Measurements from ENCODE around the gene HPS5. TPM values are rescaled to one million over a fixed set of nuclear protein-coding genes. Genes with fewer than 3 reads are reported as not detected.
"Not testable (repeated sequence)": the region's sequence is repeated elsewhere in the genome, so short reads cannot be mapped to it uniquely, and the experiment has no call there.

HPS5 gene
- total RNA-seq, 2 donors from 2014 or later: 8.4 to 12.9 TPM

DNA sequence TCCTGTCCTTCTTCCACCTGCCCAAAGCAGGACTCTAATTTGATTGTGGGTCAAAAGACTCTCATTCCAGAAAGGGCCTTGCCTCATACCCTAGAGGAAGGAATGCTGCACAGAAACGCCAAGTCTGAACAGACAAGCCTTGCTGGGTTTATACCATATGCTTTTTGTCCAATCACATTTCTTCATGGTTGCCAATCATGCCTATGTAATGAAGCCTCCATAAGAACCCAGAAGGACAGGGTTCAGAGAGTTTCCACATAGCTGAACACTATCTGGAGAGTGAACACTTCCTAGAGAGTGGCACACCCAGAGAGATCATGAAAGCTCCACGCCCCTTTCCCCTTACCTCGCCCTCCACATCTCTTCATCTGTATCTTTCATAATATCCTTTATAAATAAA is 68.7 kb downstream of the HPS5 start:
- DNase-seq: no peak
- peak; percentile 82 for ATAC-seq
- intact Hi-C loops (cut with DNase I, micrococcal nuclease): no loop called here

DNA sequence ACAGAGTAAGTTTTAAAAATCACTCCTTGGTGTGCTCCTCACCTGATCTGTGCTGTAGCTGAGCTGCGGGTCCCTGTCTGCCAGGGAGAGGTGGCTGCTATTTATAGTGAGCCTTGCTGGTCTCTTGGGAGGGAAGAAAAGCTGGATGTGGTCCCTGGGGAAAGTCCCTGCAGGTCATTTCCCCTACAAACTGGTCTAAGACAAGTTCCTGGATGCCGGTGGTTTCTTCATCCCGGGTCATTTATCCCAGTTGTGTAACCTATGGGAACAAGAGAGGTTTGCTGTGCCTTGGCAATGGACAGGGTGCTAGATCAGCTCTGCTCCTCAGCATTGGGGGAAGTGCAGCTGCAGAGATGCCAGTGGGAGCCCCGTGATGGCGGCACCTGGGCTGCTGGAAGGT is 73.4 kb downstream of the HPS5 start, which contains the start of gene SAA2:
TSS of gene SAA2 (minus strand) at position 108 of the 400 bp plus-strand sequence. CDS start 657 bp downstream, outside the sequence.
- ATAC-seq: no peak
- intact Hi-C loops (cut with DNase I, micrococcal nuclease): no loop called here
- DNase-seq: no peak

DNA sequence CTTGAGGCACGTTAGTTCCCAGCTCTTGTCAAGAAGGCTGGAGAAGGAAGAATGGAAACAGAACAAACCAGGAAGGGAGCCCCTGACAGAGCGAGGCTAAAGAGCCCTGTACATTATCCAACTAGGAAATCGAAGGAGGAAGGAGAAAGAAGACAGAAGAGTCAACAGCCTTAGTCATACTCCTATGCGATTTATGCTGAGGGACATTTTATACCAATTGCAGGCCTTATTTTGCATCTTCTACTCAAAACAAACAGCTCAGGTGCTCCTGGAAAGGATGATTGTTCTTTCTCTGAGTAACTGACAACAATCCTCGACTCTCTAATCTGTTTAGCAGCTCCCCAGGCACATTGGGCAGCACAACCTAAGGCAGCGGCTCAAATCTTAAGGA is 74.8 kb downstream of the HPS5 start:
- ATAC-seq: peak; percentile 49
- intact Hi-C loops (cut with DNase I, micrococcal nuclease); DNase-seq: not testable (repeated sequence)

DNA sequence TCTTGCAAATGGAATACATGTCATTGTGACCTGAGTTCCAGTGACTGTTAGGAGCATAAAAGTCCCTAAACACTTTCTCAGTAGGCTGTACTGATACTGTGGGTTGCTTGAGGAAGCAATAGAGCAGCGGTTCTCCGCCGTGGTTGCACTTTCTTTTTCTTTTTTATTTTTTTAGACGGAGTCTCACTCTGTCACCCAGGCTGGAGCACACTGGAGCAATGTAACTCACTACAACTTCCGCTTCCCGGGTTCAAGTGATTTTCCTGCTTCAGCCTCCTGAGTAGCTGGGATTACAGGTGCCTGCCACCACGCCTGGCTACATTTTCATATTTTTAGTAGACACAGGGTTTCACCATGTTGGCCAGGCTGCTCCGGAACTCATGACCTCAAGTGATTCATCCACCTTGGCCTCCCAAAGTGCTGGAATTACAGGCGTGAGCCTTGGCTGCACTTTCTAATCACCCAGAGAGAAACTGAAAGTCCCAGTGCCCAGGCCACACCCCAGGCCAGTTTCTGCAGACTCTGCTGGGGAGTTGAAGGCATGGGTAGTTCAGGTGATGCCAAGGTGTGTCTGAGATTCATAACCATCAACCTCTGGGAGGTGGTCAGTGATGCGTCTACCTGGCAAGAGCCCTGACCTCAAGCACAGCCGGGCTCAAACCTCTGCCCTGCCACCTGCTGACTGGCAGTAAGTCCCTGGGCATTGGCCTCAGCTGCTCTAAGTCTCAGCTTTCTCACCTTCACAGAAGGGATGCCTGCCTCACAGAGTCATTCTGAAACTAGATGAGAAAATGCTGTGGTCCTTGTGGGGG is 75.4 kb downstream of the HPS5 start:
- DNase-seq; intact Hi-C loops (cut with DNase I, micrococcal nuclease): not testable (repeated sequence)
- ATAC-seq: peak; percentile 91

DNA sequence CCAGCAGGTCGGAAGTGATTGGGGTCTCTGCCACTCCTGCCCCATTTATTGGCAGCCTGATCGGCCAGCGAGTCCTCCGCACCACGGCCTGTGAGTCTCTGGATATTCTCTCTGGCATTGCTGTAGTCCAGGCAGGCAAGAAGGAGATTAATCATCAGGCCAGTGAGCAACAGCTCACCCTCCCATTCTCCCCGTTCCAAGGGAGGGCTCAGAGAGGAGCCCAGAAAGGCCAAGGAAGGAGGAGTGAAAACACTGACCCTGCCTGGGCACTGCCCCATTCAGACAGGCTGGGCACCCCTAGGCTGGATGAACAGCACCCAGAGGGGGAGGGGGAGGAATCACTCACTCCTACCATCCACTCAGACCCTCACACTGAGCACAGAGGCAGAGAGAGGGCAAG is 76.5 kb downstream of the HPS5 start:
- no peak for ATAC-seq
- intact Hi-C loops (cut with DNase I, micrococcal nuclease): no loop called here
- DNase-seq: no peak

DNA sequence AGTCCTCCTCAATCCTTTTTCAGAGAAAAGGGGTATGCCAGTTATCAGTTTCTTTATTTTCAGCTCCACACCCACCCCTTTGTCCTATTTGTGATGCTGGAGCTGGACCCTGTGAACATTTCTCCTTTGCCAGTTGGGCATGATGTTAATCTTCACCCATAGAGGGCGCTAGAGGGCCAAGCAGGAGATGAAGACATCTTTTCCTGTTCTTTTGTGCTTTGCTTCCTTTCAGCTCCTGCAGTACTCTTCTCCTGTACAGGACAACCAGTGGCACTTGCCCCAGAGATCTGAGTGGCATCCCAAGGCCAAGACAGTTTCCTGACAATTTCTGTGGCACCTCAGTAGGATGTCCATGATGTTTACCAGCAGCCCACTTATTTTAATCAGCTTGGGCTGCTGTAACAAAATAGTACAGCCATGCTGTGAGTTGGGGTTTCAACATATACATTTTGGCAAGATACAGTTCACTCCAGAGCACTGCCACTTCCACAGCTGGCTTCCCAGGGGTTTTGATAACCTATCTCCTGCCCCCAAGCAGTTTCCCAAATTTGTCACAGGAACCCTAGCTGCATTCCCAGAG is 78.1 kb downstream of the HPS5 start:
- DNase-seq: peak; percentile 46 to 61
- intact Hi-C loops (cut with DNase I, micrococcal nuclease): no loop called here
- peak; percentile 62 for ATAC-seq

DNA sequence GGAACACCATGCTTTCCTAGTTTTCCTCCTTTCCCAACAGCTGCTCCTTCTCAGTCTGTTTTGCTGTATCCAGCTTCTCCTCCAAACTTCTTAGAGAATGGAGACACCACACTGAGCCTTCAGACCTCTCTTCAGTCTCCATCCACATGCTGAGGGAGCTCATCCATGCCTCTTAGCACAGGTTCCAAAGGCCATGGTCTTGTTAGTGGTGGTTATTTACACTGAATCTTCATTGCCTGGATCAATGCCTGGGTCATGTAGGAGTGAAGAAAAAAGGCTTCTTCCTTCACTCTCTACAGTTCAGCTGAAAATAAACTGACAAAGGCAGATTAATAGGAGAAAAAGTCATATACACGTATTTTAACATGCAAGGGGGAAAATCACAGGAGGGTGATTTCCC is 82.3 kb downstream of the HPS5 start:
- intact Hi-C loops (cut with DNase I, micrococcal nuclease): no loop called here
- ATAC-seq (no peak), DNase-seq (no peak)

DNA sequence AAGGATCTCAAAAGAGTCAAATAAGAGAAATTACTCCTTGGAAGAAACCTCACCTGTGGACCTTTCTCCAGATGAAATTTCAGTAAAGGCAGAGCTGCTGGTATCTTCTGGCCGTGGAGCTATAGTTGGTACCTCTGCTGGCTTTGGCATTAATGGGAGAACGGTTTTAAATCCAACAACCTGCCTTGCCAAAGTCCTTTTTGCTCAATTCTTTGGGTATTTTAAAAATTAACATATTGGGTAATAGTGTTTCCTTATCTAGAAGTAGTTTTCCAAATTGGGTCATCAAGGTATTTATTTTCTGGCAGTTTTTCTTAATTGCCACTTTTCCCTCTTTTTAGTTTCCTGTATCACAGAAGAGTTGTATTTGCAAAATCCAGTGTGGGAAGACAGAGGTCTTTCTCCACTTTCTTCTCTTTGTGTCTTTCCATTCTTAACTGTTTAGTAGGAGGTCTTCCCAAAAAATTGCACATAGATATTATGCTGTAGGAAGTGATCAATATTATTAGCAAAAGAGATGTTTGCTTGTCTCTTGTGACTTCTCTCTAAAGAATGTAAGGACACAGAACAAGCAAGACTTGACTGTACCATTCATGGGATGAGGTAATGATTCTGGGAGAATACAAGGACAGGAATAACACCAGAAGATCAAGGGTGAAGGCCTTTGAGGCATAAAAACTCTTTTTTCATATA is 85.1 kb downstream of the HPS5 start, which contains the start of gene SAA4:
TSS of gene SAA4 (minus strand) at position 139 of the 693 bp plus-strand sequence. CDS start 876 bp downstream, outside the sequence.
- ATAC-seq: no peak
- intact Hi-C loops (cut with DNase I, micrococcal nuclease): no loop called here

DNA sequence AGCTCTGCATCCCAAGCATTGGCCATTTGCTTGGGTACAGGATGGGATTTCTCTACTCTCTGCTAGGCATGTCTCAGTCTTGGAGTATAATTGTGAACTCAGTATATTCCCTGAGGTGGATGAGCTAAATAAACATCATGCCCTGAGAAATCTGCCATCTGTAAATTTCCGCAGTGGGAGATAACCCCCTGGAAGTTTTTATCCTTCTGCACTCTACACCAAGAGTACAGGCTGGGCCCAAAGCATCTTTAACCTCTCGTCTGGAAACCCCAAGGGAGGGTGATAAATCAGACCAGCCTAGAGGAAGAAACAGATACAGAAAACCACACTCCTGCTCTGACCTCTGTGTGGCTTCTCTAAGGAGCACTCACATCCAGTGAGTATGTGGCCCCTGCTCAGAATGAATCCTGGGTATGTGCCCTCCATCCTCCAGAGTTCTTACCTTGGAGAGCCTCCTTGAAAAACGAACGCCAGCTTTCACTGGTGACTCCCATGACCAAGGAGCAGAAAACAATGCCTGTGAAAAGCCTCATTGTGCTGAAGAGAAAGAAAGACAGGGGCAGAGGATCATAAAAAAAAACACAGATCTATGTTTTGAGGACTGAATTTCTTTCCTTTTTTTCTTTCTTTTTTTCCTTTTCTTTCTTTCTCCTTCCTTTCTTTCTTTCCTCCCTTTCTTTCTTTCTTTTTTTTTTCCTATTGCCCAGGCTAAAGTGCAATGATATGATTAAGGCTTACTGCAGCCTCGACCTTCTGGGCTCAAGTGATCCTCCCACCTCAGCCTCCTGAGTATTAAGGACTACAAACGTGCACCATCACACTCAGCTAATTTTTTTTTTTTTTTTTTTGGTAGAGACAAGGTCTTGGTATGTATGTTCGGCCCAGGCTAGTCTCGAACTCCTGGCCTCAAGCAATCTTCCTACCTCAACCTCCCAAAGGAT is 86.3 kb downstream of the HPS5 start:
- intact Hi-C loops (cut with DNase I, micrococcal nuclease): no loop called here
- ATAC-seq: no peak
- no peak for DNase-seq

More for the DNA sequence above, 85.1 kb downstream of the HPS5 start, which contains the start of gene SAA4:
- DNase-seq: no peak

DNA sequence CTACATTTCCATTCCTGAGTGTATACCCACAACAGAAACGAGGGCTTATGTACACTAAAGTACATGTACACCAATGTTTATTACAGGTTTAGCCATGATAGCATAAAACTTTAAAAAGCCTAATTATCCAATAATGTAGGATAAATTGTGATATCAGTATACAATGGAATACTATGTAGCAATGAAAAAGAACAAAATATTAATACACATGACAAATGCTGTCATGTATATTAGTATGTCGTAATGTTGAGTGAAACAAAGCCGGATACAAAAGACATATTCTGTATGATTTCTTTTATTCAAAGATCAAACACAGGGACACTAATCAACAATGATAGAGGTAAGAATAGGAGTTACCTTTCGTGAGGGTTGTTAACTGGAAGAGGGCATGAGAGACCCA is 88.0 kb downstream of the HPS5 start:
- intact Hi-C loops (cut with DNase I, micrococcal nuclease): no loop called here
- DNase-seq: no peak
- ATAC-seq: no peak

DNA sequence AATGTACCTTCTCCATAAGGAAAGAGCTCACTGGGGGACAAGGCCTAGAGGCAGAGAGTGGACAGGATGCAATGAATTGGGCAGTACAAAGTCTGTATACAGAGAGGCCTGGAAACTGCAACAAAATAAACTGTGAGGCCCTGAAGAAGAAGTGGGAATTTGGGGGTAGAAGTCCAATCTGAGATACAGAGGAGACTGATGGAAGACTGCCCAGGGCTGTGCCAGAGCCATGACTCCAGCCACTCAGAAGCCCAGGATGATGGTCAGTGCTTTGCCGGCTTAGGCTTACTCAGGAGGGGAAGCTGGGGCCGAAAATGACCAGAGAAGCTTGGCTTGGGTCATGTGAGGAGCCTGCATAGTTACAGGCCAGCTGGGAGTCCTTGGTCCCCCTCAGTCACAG is 91.1 kb downstream of the HPS5 start:
- DNase-seq: no peak
- no peak for ATAC-seq
- intact Hi-C loops (cut with DNase I, micrococcal nuclease): no loop called here

DNA sequence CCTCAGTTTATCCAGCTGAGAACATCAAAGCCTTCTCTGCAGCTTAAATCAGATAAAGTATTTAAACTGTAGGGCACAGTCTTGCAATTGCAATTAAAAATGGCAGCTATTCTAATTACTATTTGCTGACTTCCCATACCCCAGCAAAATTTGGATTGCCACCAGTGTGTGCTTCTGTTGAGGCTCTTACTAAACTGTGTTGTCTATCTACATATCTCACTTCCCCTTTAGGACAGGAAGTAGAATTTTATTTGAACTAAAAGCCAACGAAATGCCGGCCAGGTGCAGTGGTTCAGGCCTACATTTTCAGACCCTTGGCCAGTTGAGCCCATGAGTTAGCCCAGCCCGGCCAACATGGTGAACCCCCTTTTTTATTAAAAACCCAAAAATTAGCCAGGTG is 92.4 kb downstream of the HPS5 start:
- DNase-seq (no peak), ATAC-seq (no peak)
- intact Hi-C loops (cut with DNase I, micrococcal nuclease): no loop called here

Other genes with a start within 250 kb of the HPS5 start
- 10 to 100 TPM; 10.3 to 10.6 TPM for gene SAAL1, start 216.1 kb downstream of the HPS5 start, total RNA-seq
- gene MRGPRX3, start 189.6 kb downstream of the HPS5 start, total RNA-seq: not detected
- not detected for gene MRGPRX4, start 149.3 kb downstream of the HPS5 start, total RNA-seq
- gene SAA4, start 85.3 kb downstream of the HPS5 start, total RNA-seq: not detected
- 1 to 10 TPM in 1 of 2 donors, under 1 TPM in 1; 0.58 to 1.1 TPM for gene SAA2, start 73.5 kb downstream of the HPS5 start, total RNA-seq
- 10 to 100 TPM in 1 of 2 donors, 1 to 10 TPM in 1; 3.1 to 11.3 TPM for gene SAA1, start 55.9 kb downstream of the HPS5 start, total RNA-seq
- 10 to 100 TPM; 29.3 to 30.0 TPM for gene GTF2H1, start 427 bp upstream of the HPS5 start, total RNA-seq
- 100 to 1,000 TPM; 513 to 576 TPM for gene LDHA, start 72.4 kb upstream of the HPS5 start, total RNA-seq
- 1 to 10 TPM in 1 of 2 donors, not detected in 1; 1.9 TPM for gene LDHC, start 90.2 kb upstream of the HPS5 start, total RNA-seq
- not detected for gene LDHAL6A, start 133.7 kb upstream of the HPS5 start, total RNA-seq
- 10 to 100 TPM; 58.4 to 75.2 TPM for gene TSG101, start 204.8 kb upstream of the HPS5 start, total RNA-seq